Stimulated activated CD8-positive, alpha-beta memory T cell treated with anti-CD3 and anti-CD28 coated beads, Interleukin-4, amount 100 ng/mL, for 4 hours (primary cell): ENCODE measurements around the gene SRRM5.
"Not testable (repeated sequence)": the region's sequence is repeated elsewhere in the genome, so short reads cannot be mapped to it uniquely, and the experiment has no call there.

ENCODE experiments used
- DNase-seq, 2 donors: peaks; one replicate each; pipeline ENCODE4 v3.0.0-alpha.2; 2020; ENCODE audit warnings: low read depth in 2 of 2, low spot score in 1 of 2

Gene SRRM5

GRCh38 chr19:43611788-43612187 lies at the start of gene SRRM5:
Gene SRRM5, plus strand, starts transcription at chr19:43612088. Its CDS starts 34 bp downstream, at chr19:43612122.
- no peak for DNase-seq

- no peak for DNase-seq
Observed at GRCh38 chr19:43562226-43562697, 49.6 kb upstream of the SRRM5 start.

- DNase-seq, result peak; percentile 48 to 68
Observed at GRCh38 chr19:43562698-43563241, 49.1 kb upstream of the SRRM5 start.

GRCh38 chr19:43563816-43564457 lies 48.0 kb upstream of the SRRM5 start:
- no peak for DNase-seq

- no peak for DNase-seq
Observed at GRCh38 chr19:43564800-43565199, 47.1 kb upstream of the SRRM5 start.

GRCh38 chr19:43569657-43570056 lies 42.2 kb upstream of the SRRM5 start:
- no peak for DNase-seq

GRCh38 chr19:43570174-43570791 lies 41.6 kb upstream of the SRRM5 start:
- no peak for DNase-seq

GRCh38 chr19:43572171-43572588 lies 39.7 kb upstream of the SRRM5 start:
- no peak for DNase-seq

- no peak for DNase-seq
Observed at GRCh38 chr19:43574424-43575155, 37.3 kb upstream of the SRRM5 start.

GRCh38 chr19:43575156-43575950 lies 36.5 kb upstream of the SRRM5 start, which contains the start of the genes PINLYP and XRCC1:
Gene PINLYP, plus strand, starts transcription at chr19:43575801. Its CDS starts 1,391 bp downstream, at chr19:43577192.
Gene XRCC1, minus strand, starts transcription at chr19:43575527. Its CDS starts 69 bp downstream, at chr19:43575458.
- DNase-seq, result peak; percentile 80 to 92

- no peak for DNase-seq
Observed at GRCh38 chr19:43575955-43576878, 35.7 kb upstream of the SRRM5 start.

- no peak for DNase-seq
Observed at GRCh38 chr19:43578787-43579186, 33.1 kb upstream of the SRRM5 start.

GRCh38 chr19:43581467-43581866 lies 30.4 kb upstream of the SRRM5 start:
- no peak for DNase-seq

- DNase-seq, result no peak
Observed at GRCh38 chr19:43582495-43582894, 29.4 kb upstream of the SRRM5 start.

- DNase-seq, result no peak
Observed at GRCh38 chr19:43584484-43584883, 27.4 kb upstream of the SRRM5 start.

GRCh38 chr19:43586346-43586745 lies 25.5 kb upstream of the SRRM5 start:
- DNase-seq, result no peak

GRCh38 chr19:43587029-43587428 lies 24.9 kb upstream of the SRRM5 start:
- DNase-seq, result not testable (repeated sequence)

GRCh38 chr19:43589277-43589676 lies 22.6 kb upstream of the SRRM5 start:
- DNase-seq, result no peak

- DNase-seq, result no peak
Observed at GRCh38 chr19:43589678-43590077, 22.2 kb upstream of the SRRM5 start.
